ENCODE measurements around the gene SLC1A2. TPM values are rescaled to one million over a fixed set of nuclear protein-coding genes. Genes with fewer than 3 reads are reported as not detected.

SLC1A2 gene
- total and polyA plus RNA-seq, 2 donors (not counting 3 experiments of a cell fraction or from before 2014, with no cell fraction given) = not detected

GRCh38 chr11:35307221-35307621 is 112.1 kb downstream of the SLC1A2 start:
- no peaks in the 10 kb centered on the region for H3K36me3 ChIP-seq (ENCODE audit: control insufficient read depth in 2 of 2, extremely low read depth in 1 of 2, insufficient read depth in 2 of 2, low read length in 2 of 2)
- CTCF ChIA-PET = interaction anchor here (0.7 to 1.0 kb wide), 3 partner anchors 16 to 381 kb away, joined by 3 read pairs; no protein-coding TSS in a partner anchor

More at GRCh38 chr11:35307221-35307621, 112.1 kb downstream of the SLC1A2 start:
- Histone ChIP-seq H3K4me3 (replicated peaks in 1 of 3; ENCODE audit: insufficient read depth in 1 of 3, low read depth in 1 of 3, low read length in 3 of 3) (no peak overlapping the region), H3K27me3 (ENCODE audit: control insufficient read depth in 2 of 2, insufficient read depth in 2 of 2, low read length in 2 of 2) (no peaks in the 10 kb centered on the region), H2AFZ (ENCODE audit: low read depth, low read length) (no peak overlapping the region), H3K9ac (replicated peaks; ENCODE audit: extremely low read depth, insufficient read depth, low read length) (no peak overlapping the region), H3K4me2 (ENCODE audit: insufficient read depth, low read length) (no peak overlapping the region), H3K79me2 (ENCODE audit: control insufficient read depth, insufficient read depth, low read length) (no peaks in the 10 kb centered on the region), H3K9me3 (replicated peaks; ENCODE audit: control insufficient read depth, insufficient read depth, low read length) (no peaks in the 10 kb centered on the region), H4K20me1 (replicated peaks; ENCODE audit: control insufficient read depth, extremely low read depth, insufficient read depth, low read length) (no peaks in the 10 kb centered on the region), H3K9me1 (replicated peaks; ENCODE audit: control insufficient read depth, extremely low read depth, insufficient read depth, low read length) (no peaks in the 10 kb centered on the region), H3K4me1 (ENCODE audit: control insufficient read depth, extremely low read depth, insufficient read depth, low read length) (no peaks in the 10 kb centered on the region), H3K27ac (ENCODE audit: insufficient read depth, low read depth, low read length) (no peak overlapping the region)
- POLR2A ChIA-PET = no interaction called here
- TF ChIP-seq MYC (IDR thresholded peaks at IDR 0.05; ENCODE audit: low read depth, low read length) = no peak
- no peak for TF ChIP-seq POLR2A (IDR thresholded peaks at IDR 0.05; ENCODE audit: low read depth, low read length)
- no peak for TF ChIP-seq CTCF (IDR thresholded peaks at IDR 0.05; ENCODE audit: extremely low read depth in 1 of 2, insufficient read depth in 1 of 2, low read depth in 1 of 2, low read length in 2 of 2)
- no peak for TF ChIP-seq EZH2 (IDR thresholded peaks at IDR 0.05; ENCODE audit: borderline replicate concordance, low read depth, low read length, severe bottlenecking)
- no peak for TF ChIP-seq JUN (IDR thresholded peaks at IDR 0.05; ENCODE audit: borderline replicate concordance, insufficient read depth, insufficient read length, low read depth)
- TF ChIP-seq POLR2AphosphoS5 (IDR thresholded peaks at IDR 0.05; ENCODE audit: insufficient read depth, low read depth, low read length) = no peak
- no peak for TF ChIP-seq FOS (IDR thresholded peaks at IDR 0.05; ENCODE audit: borderline replicate concordance, insufficient read depth, low read length)
- no peak for TF ChIP-seq GATA2 (IDR thresholded peaks at IDR 0.05; ENCODE audit: insufficient read depth, insufficient read length, low read depth, low read length)
- BruUV-seq (replicated peaks) = no TSS peak
- intact Hi-C loops (cut with micrococcal nuclease) (no loop called here), dilution Hi-C loops (cut with MboI; ENCODE audit: extremely low pct_ligation_motif_present, low sequenced_read_pairs) (no loop called here)
- DNase-seq (ENCODE audit: low read depth, low spot score) (no peak), FAIRE-seq (no peak)

All from endothelial cell of umbilical vein (primary cell).